Medulla oblongata (tissue), 1 donor: ENCODE results near the gene GDA.
A peak's percentile ranks its signal among the peaks of the same experiment; 100 is the strongest.

Experiments used
- DNase-seq: peaks from one replicate; pipeline ENCODE4 v3.0.0-alpha.2; 2015; ENCODE audit errors: extremely low spot score

Gene GDA

DNA sequence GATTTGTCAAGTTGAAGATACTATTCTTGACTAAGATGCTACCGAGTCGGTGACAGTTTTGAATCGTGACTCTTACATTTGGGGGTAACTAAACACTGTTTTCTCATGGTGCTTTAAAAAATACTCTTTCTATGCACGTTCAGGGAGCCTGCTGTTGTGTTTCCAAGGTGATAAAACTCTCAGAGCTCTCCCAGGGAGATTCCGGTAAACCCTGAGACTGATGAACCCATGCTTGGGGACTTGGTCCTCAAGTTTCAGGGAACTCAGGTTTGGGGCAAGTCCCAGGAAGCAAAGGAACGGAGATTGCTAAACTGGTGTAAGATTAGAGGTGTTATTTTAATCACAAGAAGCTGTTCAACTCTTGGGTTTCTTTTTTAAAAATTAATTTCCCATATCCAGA is 1.4 kb downstream of the GDA start:
- no peak for DNase-seq

DNA sequence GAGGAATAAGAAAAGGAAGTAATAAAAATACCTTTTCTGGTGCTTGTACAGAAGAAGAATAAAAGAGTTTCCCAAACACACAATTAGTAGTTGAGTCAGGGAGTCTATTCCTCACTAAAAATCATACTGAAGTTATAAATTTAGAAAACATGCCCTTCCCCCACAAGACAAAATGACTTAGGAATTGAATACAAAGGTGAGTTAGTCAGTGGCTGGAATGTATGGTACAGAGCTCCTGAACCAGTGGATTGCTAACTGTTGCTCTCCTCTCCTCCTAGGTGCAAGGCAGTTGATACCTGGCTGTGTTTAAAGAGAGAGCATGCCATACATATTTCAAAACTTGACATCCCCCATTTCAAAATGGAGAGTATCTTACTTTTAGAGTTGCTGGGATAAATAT is 1.9 kb downstream of the GDA start:
- DNase-seq = no peak

GRCh38 chr9:72154468-72155285 is 5.4 kb downstream of the GDA start:
- DNase-seq = no peak

DNA sequence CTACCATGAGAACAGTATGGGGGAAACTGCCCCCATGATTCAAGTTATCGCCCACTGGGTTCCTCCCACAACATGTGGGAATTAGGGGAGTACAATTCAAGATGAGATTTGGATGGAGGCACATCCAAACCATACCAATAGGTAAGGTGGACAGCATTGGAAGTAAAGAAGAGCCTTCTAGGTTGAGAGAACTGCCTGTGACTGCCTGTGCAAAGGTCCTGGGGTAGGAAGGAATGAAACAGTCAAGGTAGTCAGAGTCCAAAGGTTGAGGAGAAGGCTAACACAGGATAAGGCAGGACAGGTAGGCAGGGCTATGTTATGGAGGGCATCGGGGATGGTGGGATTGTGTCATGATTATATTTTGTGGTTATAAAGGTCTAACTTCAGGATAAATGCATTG is 6.1 kb downstream of the GDA start:
- no peak for DNase-seq

DNA sequence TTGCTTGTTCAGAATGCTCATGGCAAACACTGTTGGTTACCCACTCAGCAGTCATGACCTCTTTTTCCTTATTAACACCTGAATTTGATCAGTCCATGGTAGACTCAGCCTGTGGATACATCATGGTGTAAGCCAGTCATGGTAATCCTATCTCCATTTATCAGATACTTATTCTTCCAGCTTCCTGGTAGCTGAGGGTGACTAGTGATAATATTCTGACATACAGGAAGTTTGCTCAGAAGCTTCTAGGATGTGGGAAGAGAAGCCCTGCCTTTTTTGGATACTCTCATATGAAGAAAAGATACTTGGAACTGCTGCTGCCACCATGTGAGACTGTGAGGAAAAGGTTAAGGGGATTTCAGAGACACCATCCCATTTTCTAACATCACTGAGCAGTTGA is 7.3 kb downstream of the GDA start:
- DNase-seq = no peak

DNA sequence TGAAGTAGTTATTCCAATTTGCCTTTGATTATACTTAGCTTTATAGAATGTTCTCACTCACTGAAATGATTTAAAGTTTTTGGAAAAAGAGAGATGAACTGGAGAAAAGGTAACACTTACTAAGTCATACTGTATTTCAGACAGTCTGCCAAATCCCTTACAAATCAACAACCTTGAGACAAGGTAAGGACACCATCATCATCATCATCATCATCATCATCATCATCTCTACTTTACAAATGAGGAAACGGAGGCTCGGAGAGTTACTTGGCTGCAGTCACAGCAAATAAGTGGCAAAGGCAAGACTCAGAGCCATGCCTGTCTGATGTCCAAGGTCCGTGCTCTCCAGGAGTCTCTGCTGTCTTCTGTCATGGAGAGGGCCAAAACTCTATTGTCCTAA is 9.4 kb downstream of the GDA start:
- DNase-seq = no peak

DNA sequence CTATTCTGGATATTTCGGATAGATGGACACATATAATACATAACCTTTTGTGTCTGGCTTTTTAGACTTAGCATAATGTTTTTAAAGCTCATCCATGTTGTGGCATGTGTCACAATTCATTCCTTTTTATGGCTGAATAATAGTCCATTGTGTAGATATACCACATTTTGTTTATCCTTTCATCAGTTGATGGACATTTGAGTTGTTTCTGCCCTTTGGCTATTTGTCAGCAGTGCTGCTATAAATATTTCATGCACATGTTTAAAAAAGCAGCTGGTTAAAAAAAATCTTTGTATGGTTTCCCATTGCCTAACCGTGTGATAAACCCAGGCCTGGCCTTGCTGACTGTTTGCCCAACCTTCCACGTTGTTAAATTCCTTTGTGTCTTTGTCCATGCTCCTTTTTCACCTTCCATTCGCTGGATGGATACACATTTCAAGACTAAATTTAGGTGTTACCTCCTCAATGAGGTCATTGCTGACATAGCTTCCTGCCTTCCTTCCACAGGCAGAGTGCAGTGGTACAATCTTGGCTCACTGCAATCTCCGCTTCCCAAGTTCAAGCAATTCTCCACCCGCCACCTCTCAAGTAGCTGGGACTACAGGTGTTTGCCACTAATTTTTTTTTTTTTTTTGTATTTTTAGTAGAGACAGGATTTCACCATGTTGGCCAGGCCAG is 11.3 kb downstream of the GDA start:
- DNase-seq = no peak

DNA sequence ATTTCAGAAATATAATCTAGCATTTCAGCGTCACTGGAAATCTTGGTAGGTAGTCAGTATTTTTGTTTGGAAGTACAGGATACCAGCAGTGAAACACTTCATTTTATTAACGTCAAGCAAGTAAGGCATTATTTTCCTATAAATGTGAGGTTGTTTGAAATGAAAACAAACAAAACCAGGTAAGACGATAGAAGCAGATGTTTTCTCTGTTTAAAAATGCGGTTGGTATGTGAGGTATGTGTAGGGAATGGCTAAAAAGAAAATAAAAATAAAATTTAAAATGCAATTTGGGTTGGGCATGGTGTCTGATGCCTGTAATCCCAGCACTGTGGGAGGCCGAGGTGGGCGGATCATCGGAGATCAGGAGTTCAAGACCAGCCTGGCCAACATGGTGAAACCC is 16.1 kb downstream of the GDA start:
- DNase-seq = no peak

DNA sequence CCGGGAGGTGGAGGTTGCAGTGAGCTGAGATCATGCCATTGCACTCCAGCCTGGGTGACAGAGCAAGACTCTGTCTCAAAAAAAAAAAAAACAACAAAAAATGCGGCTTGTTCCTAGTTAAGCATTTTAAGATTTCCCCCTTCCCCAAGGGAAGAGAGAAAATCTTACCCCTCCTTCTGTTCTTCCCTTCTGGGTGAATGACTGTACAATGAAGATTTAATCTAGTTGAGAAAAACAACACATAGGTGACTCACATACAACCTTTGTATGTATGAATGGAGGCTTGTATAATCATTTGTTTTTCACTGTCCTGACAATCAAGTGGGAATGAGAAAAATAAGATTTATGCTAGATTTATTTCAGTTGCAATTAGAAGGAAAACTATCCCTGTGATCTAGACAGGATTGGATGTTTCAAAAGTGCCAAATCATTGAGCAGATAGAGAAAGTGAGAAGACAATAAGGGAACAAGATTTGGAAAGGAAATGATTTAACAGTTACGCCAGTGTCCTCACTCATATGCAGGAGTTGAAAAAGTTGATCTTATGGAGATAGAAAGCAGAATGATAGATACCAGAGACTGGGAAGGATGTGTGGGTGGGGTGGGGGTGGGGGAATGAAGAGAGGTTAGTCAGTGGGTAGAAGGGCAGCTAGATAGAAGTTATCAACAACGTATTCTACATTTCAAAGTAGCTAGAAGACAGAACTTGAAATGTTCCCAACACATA is 16.7 kb downstream of the GDA start:
- no peak for DNase-seq

DNA sequence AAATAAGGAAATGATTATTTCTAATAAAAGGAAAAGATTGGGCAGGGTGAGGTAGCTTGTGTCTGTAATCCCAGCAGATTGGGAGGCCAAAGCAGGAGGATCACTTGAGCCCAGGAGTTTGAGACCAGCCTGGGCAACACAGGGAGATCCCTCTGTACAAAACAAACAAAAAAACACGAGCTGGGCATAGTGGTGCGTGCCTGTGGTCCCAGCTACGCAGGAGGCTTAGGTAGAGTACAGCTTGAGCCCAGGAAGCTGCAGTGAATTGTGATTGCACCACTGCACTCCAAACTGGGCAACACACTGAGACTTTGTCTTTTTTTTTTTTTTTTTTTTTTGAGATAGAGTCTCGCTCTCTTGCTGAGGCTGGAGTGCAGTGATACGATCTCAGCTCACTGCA is 18.8 kb downstream of the GDA start:
- no peak for DNase-seq

DNA sequence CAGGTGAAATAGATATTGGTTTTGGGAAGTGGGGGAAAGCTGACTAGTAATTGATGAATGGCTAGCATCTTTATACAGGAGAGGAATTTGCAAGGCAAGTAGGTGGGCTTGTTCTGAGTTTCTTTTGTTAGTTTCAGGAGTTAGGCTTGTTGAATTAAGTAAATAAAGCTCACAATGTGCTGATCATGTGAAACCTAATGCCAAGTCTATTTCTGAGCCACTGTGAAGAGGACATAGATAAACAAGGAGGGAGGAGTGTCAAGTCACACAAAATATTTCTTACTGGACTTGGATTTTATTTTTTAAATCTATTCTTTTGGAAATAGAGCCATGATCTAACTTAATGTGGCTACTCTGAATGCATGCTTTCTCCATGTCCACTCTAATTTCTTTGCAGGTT is 19.9 kb downstream of the GDA start:
- no peak for DNase-seq

- no peak for DNase-seq
Measured at GRCh38 chr9:72173080-72173479, 23.8 kb downstream of the GDA start.

GRCh38 chr9:72185561-72185960 is 36.3 kb downstream of the GDA start:
- no peak for DNase-seq

GRCh38 chr9:72187121-72187695 is 38.0 kb downstream of the GDA start:
- DNase-seq = no peak

GRCh38 chr9:72188232-72188631 is 39.0 kb downstream of the GDA start:
- no peak for DNase-seq

DNA sequence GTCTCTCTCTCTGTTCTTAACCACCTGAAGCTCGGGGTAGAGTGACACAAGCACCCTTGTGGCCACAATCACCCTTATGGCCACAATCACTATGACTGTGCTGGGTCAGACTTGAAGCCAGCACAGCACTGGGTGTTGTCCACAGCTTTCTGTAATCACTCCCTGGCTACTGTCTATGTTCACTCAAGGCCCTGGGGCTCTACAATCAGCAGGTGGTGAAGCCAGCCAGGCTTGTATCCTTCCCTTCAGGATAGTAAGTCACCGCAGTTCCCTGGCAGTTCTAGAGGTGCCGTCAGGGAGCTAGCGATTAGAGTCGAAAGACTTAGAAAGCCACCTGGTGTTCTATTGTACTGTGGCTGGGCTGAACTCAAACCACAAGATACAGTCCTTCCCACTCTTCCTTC is 44.2 kb downstream of the GDA start:
- DNase-seq = no peak

GRCh38 chr9:72199238-72199637 is 50.0 kb downstream of the GDA start:
- DNase-seq = no peak

GRCh38 chr9:72200452-72200851 is 51.2 kb downstream of the GDA start:
- no peak for DNase-seq

DNA sequence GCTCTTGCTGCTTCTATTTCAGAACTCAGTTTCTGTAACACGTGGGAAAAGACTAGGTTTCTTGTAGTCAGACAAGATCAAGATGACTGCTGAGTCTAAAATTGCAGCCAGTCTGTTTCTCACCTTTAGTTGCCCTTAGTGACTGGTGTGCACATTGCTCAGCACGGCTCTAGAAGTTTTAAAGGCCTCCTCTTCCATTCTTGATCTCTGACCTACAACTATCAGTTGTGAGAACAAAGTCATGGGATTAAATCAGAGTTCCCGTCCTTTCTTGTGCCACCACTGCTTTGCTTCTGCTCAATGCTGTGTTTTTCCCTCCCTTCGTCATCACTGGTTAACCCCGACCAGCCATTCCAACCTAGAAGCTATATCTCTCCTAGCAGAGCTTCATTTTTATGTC is 52.8 kb downstream of the GDA start:
- no peak for DNase-seq

GRCh38 chr9:72203205-72203803 is 54.1 kb downstream of the GDA start:
- peak; percentile 50 for DNase-seq

- DNase-seq = no peak
Measured at GRCh38 chr9:72204062-72204461, 54.8 kb downstream of the GDA start.

DNA sequence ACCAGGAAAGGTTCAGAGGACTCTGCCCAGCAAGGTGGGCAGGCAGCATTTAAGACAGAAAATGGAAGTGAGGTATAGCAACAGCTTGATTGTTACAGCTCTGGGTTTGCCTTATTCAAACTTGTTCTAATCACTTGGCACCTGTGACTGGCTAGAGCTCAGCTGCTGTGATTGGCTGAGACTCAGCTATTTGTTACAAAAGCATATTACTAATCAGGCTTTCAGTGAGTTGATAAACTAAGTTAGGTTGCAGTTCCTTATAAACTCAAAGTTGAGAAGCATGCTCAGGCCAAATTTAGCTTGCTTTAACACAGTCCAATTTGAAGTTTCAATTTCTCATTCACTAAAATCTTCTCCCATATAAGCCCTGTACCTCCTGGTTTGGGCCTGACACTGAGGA is 56.3 kb downstream of the GDA start:
- DNase-seq = no peak
